ENCODE measurements around the gene ATXN7. TPM values are rescaled to one million over a fixed set of nuclear protein-coding genes. Genes with fewer than 3 reads are reported as not detected.
A peak's percentile ranks its signal among the peaks of the same experiment; 100 is the strongest.

Gene ATXN7
- total RNA-seq: 100 to 1,000 TPM; 126 to 176 (median 146) TPM
- total RNA-seq (2013): 73.8 TPM

GRCh38 chr3:63863150-63864007 is at the start of gene ATXN7, which contains the start of gene THOC7:
TSS of gene ATXN7 (plus strand) at chr3:63863867. CDS start at chr3:63912599, 48,732 bp downstream.
TSS of gene THOC7 (minus strand) at chr3:63863805. CDS start at chr3:63863790, 15 bp downstream.
- H3K4me3 ChIP-seq (ENCODE audit: low read length): peak within 1 kb of the TSS; percentile 61
- H3K4me1 Mint-ChIP-seq: peaks cover 45 to 46% of the 10 kb centered on the region in 2 donors
- peak within 1 kb of the TSS; percentile 93 for H3K4me3 Mint-ChIP-seq
- no peaks in the 10 kb centered on the region for H3K9me3 Mint-ChIP-seq
- no peaks in the 10 kb centered on the region for H3K9me3 ChIP-seq (ENCODE audit: control insufficient read depth, insufficient read depth, low read length)
- peak within 1 kb of the TSS; percentile 89 to 90 for H3K27ac Mint-ChIP-seq
- TF ChIP-seq CTCF (IDR thresholded peaks at IDR 0.05): no peak
- H3K36me3 Mint-ChIP-seq: no peaks in the 10 kb centered on the region
- H3K27me3 Mint-ChIP-seq (ENCODE audit: low read depth in 2 of 2): no peaks in the 10 kb centered on the region
- ATAC-seq: peak; percentile 80 to 89 (median 88)
- WGBS (ENCODE audit: insufficient coverage): under 1% methylated on average over 98 of the region's 98 CpGs
- peaks cover 17% of the 10 kb centered on the region for H3K4me1 ChIP-seq (ENCODE audit: control insufficient read depth, insufficient read depth, low read length)
- peak; percentile 71 to 83 for DNase-seq
- peaks cover 2% of the 10 kb centered on the region for H3K36me3 ChIP-seq (ENCODE audit: control insufficient read depth, insufficient read depth, low read length)
- intact Hi-C loops (cut with micrococcal nuclease): loop anchor here (1.0 to 5.0 kb wide), 3 partner anchors 49 to 159 kb away; partner anchors contain the start of genes PSMD6 and SCAANT1
- H3K27me3 ChIP-seq (ENCODE audit: control insufficient read depth, insufficient read depth, low read length): no peaks in the 10 kb centered on the region
- H3K27ac ChIP-seq (ENCODE audit: low read length): peak within 1 kb of the TSS; percentile 65

- no peaks in the 10 kb centered on the region for H3K27me3 Mint-ChIP-seq (ENCODE audit: low read depth in 2 of 2)
- peak in 1 of 2 donors; percentile 9 for DNase-seq
- WGBS (ENCODE audit: insufficient coverage): 84% methylated on average over 3 of the region's 3 CpGs
- intact Hi-C loops (cut with micrococcal nuclease): loop anchor here (10.0 kb wide), 1 partner anchor 1479 kb away; no protein-coding TSS in a partner anchor
- no peaks in the 10 kb centered on the region for H3K9me3 Mint-ChIP-seq
- no peaks in the 10 kb centered on the region for H3K9me3 ChIP-seq (ENCODE audit: control insufficient read depth, insufficient read depth, low read length)
- peak in 2 of 3 donors; percentile 21 to 40 for ATAC-seq
- no peak for TF ChIP-seq CTCF (IDR thresholded peaks at IDR 0.05)
- H3K27me3 ChIP-seq (ENCODE audit: control insufficient read depth, insufficient read depth, low read length): no peaks in the 10 kb centered on the region
- peaks cover 6% of the 10 kb centered on the region for H3K4me1 ChIP-seq (ENCODE audit: control insufficient read depth, insufficient read depth, low read length)
- no peak overlapping the region for H3K27ac ChIP-seq (ENCODE audit: low read length)
- no peak overlapping the region for H3K4me3 ChIP-seq (ENCODE audit: low read length)
- H3K4me1 Mint-ChIP-seq: peaks cover 20 to 22% of the 10 kb centered on the region in 2 donors
- no peaks in the 10 kb centered on the region for H3K36me3 ChIP-seq (ENCODE audit: control insufficient read depth, insufficient read depth, low read length)
- no peaks in the 10 kb centered on the region for H3K36me3 Mint-ChIP-seq
- no peak overlapping the region for H3K4me3 Mint-ChIP-seq
- H3K27ac Mint-ChIP-seq: peak overlapping the region in 1 of 2 donors; percentile 47
Observed at GRCh38 chr3:63814237-63814636, 49.4 kb upstream of the ATXN7 start.

- ATAC-seq (no peak), DNase-seq (no peak)
- Mint-ChIP-seq H3K4me1 (peaks cover 20 to 22% of the 10 kb centered on the region in 2 donors), H3K27me3 (ENCODE audit: low read depth in 2 of 2) (no peaks in the 10 kb centered on the region), H3K4me3 (no peak overlapping the region), H3K9me3 (no peaks in the 10 kb centered on the region), H3K27ac (no peak overlapping the region), H3K36me3 (no peaks in the 10 kb centered on the region)
- TF ChIP-seq CTCF (IDR thresholded peaks at IDR 0.05): no peak
- H3K9me3 ChIP-seq (ENCODE audit: control insufficient read depth, insufficient read depth, low read length): no peaks in the 10 kb centered on the region
- no peaks in the 10 kb centered on the region for H3K27me3 ChIP-seq (ENCODE audit: control insufficient read depth, insufficient read depth, low read length)
- WGBS (ENCODE audit: insufficient coverage): 96% methylated on average over 5 of the region's 5 CpGs
- peaks cover 6% of the 10 kb centered on the region for H3K4me1 ChIP-seq (ENCODE audit: control insufficient read depth, insufficient read depth, low read length)
- no peak overlapping the region for H3K4me3 ChIP-seq (ENCODE audit: low read length)
- no peak overlapping the region for H3K27ac ChIP-seq (ENCODE audit: low read length)
- intact Hi-C loops (cut with micrococcal nuclease): loop anchor here (5.0 to 10.0 kb wide), 2 partner anchors 1482 to 1615 kb away; no protein-coding TSS in a partner anchor
- H3K36me3 ChIP-seq (ENCODE audit: control insufficient read depth, insufficient read depth, low read length): no peaks in the 10 kb centered on the region
Observed at GRCh38 chr3:63817225-63817624, 46.4 kb upstream of the ATXN7 start.

All from natural killer cell (primary cell).